H9 (cell line): ENCODE data around the gene ZSCAN1. TPM values are rescaled to one million over a fixed set of nuclear protein-coding genes. Genes with fewer than 3 reads are reported as not detected.

Source experiments
- DNase-seq: peaks from one replicate; pipeline ENCODE4 v3.0.0-alpha.2; 2017
- H2AFZ ChIP-seq: one replicate; pipeline ENCODE4 v1.6.1; 2013; ENCODE audit warnings: mild to moderate bottlenecking, low read length, control low read depth, moderate library complexity
- H2AK5ac ChIP-seq: 2 replicates; pipeline ENCODE4 v1.6.1; 2013; ENCODE audit warnings: low read length, control low read depth, mixed read lengths; ENCODE audit not compliant: insufficient read length
- H2BK120ac ChIP-seq: one replicate; pipeline ENCODE4 v1.6.1; 2013; ENCODE audit warnings: low read depth, mild to moderate bottlenecking, low read length, control low read depth, inconsistent platforms; ENCODE audit not compliant: poor library complexity, severe bottlenecking
- H2BK12ac ChIP-seq: 2 replicates; pipeline ENCODE4 v1.6.1; 2013; ENCODE audit warnings: low read length, control low read depth, mixed read lengths, low read depth; ENCODE audit not compliant: insufficient read length
- H2BK15ac ChIP-seq: 2 replicates; pipeline ENCODE4 v1.6.1; 2013; ENCODE audit warnings: low read depth, low read length, control low read depth
- H2BK20ac ChIP-seq: one replicate; pipeline ENCODE4 v1.6.1; 2013; ENCODE audit warnings: low read depth, mild to moderate bottlenecking, low read length, control low read depth, inconsistent platforms; ENCODE audit not compliant: poor library complexity, severe bottlenecking
- H2BK5ac ChIP-seq: 2 replicates; pipeline ENCODE4 v1.6.1; 2013; ENCODE audit warnings: low read length, control low read depth, mixed read lengths; ENCODE audit not compliant: insufficient read length
- H3K14ac ChIP-seq: 2 replicates; pipeline ENCODE4 v1.6.1; 2013; ENCODE audit warnings: low read length, control low read depth; ENCODE audit not compliant: insufficient read depth
- H3K18ac ChIP-seq: 2 replicates; pipeline ENCODE4 v1.6.1; 2013; ENCODE audit warnings: low read depth, mild to moderate bottlenecking, mixed read lengths, low read length, control low read depth; ENCODE audit not compliant: insufficient read length
- H3K23ac ChIP-seq: 2 replicates; pipeline ENCODE4 v1.6.1; 2013; ENCODE audit warnings: low read length, control low read depth, mixed read lengths, low read depth; ENCODE audit not compliant: insufficient read length
- H3K23me2 ChIP-seq: 2 replicates; pipeline ENCODE4 v1.6.1; 2013; ENCODE audit warnings: low read depth, mild to moderate bottlenecking, mixed read lengths, low read length, control low read depth; ENCODE audit not compliant: insufficient read length, poor library complexity, severe bottlenecking
- H3K27ac ChIP-seq: 2 replicates; pipeline ENCODE4 v1.5.1; 2013; ENCODE audit warnings: low read length, control low read depth, mixed read lengths, low read depth; ENCODE audit not compliant: insufficient read length
- H3K27me3 ChIP-seq: 2 replicates; pipeline ENCODE4 v1.6.1; 2013; ENCODE audit warnings: low read length, control low read depth, inconsistent platforms; ENCODE audit not compliant: insufficient read depth
- H3K4ac ChIP-seq: 2 replicates; pipeline ENCODE4 v1.6.1; 2013; ENCODE audit warnings: low read depth, mild to moderate bottlenecking, control low read depth, inconsistent platforms, low read length, moderate library complexity
- H3K4me1 ChIP-seq: 2 replicates; pipeline ENCODE4 v1.6.1; 2013; ENCODE audit warnings: low read length, control low read depth, inconsistent platforms; ENCODE audit not compliant: insufficient read depth
- H3K4me2 ChIP-seq: 2 replicates; pipeline ENCODE4 v1.6.1; 2013; ENCODE audit warnings: low read length, control low read depth, mixed read lengths; ENCODE audit not compliant: insufficient read length, insufficient read depth
- H3K56ac ChIP-seq: 2 replicates; pipeline ENCODE4 v1.6.1; 2013; ENCODE audit warnings: low read depth, mild to moderate bottlenecking, mixed read lengths, low read length, control low read depth; ENCODE audit not compliant: insufficient read length
- H3K79me1 ChIP-seq: 2 replicates; pipeline ENCODE4 v1.6.1; 2013; ENCODE audit warnings: low read depth, mild to moderate bottlenecking, moderate library complexity, low read length, control low read depth, inconsistent platforms; ENCODE audit not compliant: insufficient read depth, poor library complexity, severe bottlenecking
- H3K79me2 ChIP-seq: 2 replicates; pipeline ENCODE4 v1.6.1; 2013; ENCODE audit warnings: low read length, control low read depth, inconsistent platforms; ENCODE audit not compliant: insufficient read depth
- H3K9ac ChIP-seq: 2 replicates; pipeline ENCODE4 v1.6.1; 2013; ENCODE audit warnings: low read length, control low read depth, mixed read lengths; ENCODE audit not compliant: insufficient read length; ENCODE audit errors: extremely low read depth
- H3K9me3 ChIP-seq: one replicate; pipeline ENCODE4 v1.6.1; 2013; ENCODE audit warnings: low read depth, low read length, inconsistent platforms; ENCODE audit not compliant: control insufficient read depth
- H3T11ph ChIP-seq: one replicate; pipeline ENCODE4 v1.6.1; 2013; ENCODE audit warnings: mild to moderate bottlenecking, low read length, control low read depth, inconsistent platforms
- H4K20me1 ChIP-seq: one replicate; pipeline ENCODE4 v1.6.1; 2013; ENCODE audit not compliant: control insufficient read depth, insufficient read length, insufficient read depth
- H4K5ac ChIP-seq: 2 replicates; pipeline ENCODE4 v1.6.1; 2013; ENCODE audit warnings: low read depth, mild to moderate bottlenecking, mixed read lengths, low read length, control low read depth; ENCODE audit not compliant: insufficient read length
- H4K8ac ChIP-seq: replicated peaks from 2 replicates; pipeline ENCODE4 v1.6.1; 2013; ENCODE audit warnings: low read length, control low read depth, mixed read lengths, low read depth; ENCODE audit not compliant: insufficient read length
- H4K91ac ChIP-seq: 2 replicates; pipeline ENCODE4 v1.6.1; 2013; ENCODE audit warnings: low read depth, mild to moderate bottlenecking, moderate library complexity, mixed read lengths, low read length, control low read depth; ENCODE audit not compliant: insufficient read length
- H3K27ac Mint-ChIP-seq, 3 experiments: 2 replicates in 2 of 3; 3 replicates in 1 of 3; pipeline ENCODE4 v1.8.0; 2020 to 2021; ENCODE audit warnings: mixed read lengths in 3 of 3, mild to moderate bottlenecking in 1 of 3, moderate library complexity in 1 of 3
- H3K27me3 Mint-ChIP-seq: 2 replicates; pipeline ENCODE4 v1.8.0; 2021; ENCODE audit warnings: low read depth, mild to moderate bottlenecking, moderate library complexity, mixed read lengths
- H3K36me3 Mint-ChIP-seq, 3 experiments: 2 replicates in 2 of 3; 3 replicates in 1 of 3; pipeline ENCODE4 v1.8.0; 2020 to 2021; ENCODE audit warnings: low read depth in 3 of 3, mixed read lengths in 3 of 3; ENCODE audit not compliant: insufficient read depth in 1 of 3
- H3K4me1 Mint-ChIP-seq, 2 experiments: 2 replicates each; pipeline ENCODE4 v1.8.0; 2020; ENCODE audit warnings: mixed read lengths in 2 of 2
- H3K4me3 Mint-ChIP-seq, 2 experiments: 2 replicates in 1 of 2; 3 replicates in 1 of 2; pipeline ENCODE4 v1.8.0; 2020 to 2021; ENCODE audit warnings: mild to moderate bottlenecking in 2 of 2, mixed read lengths in 2 of 2, moderate library complexity in 1 of 2
- H3K9me3 Mint-ChIP-seq, 2 experiments: 2 replicates in 1 of 2; 3 replicates in 1 of 2; pipeline ENCODE4 v1.8.0; 2020; ENCODE audit warnings: mild to moderate bottlenecking in 2 of 2, mixed read lengths in 2 of 2, moderate library complexity in 1 of 2
- WGBS: extraction: QIAGEN DNeasy Blood & Tissue Kit; methylation state at CpG from one replicate; pipeline ENCODE4 v1.1.7; 2013; ENCODE audit warnings: missing lambda C conversion rate, low lambda C conversion rate, mixed read lengths; ENCODE audit not compliant: insufficient read length; ENCODE audit errors: extremely low coverage; 5-methylcytosine and 5-hydroxymethylcytosine counted together
- total RNA-seq: library from RNA; stranded (reverse); gene quantifications from 2 replicates; pipeline ENCODE4 v1.2.1, GENCODE V29; 2021
- TF ChIP-seq, protein P1 (sequence below): fragments of 200-600 bp; sonication (generic); conservative IDR thresholded peaks from 3 replicates; pipeline ENCODE4 v1.8.0; 2021; ENCODE audit warnings: antibody characterized with exemption, mild to moderate bottlenecking

The ZSCAN1 gene
- total RNA-seq, 1 experiment from 2014 or later: 1.2 TPM

DNA sequence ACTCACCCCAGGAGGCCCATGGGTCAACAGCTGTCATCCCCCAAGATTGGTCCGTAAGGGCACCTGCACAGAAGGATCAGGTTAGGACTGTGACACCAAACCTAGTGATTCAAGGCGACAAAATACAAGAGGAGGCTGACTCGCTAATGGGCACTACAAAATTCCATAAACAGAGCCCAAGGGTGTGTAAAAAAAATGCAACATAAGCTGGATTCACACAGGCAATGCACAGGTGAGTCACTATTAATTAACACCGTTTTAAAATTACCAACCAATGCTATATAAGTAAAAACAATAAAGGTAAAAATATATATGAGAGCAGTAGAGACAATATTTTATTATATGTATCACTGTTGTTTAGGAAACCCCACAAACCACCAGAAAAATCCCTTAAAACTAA lies 33.1 kb upstream of the ZSCAN1 start:
- H3K23ac ChIP-seq: no peak overlapping the region
- no peak overlapping the region for H4K8ac ChIP-seq
- no peak overlapping the region for H3K4ac ChIP-seq
- no peak overlapping the region for H2AK5ac ChIP-seq
- peaks cover 10% of the 10 kb centered on the region for H3K79me2 ChIP-seq
- TF ChIP-seq, protein P1, sequence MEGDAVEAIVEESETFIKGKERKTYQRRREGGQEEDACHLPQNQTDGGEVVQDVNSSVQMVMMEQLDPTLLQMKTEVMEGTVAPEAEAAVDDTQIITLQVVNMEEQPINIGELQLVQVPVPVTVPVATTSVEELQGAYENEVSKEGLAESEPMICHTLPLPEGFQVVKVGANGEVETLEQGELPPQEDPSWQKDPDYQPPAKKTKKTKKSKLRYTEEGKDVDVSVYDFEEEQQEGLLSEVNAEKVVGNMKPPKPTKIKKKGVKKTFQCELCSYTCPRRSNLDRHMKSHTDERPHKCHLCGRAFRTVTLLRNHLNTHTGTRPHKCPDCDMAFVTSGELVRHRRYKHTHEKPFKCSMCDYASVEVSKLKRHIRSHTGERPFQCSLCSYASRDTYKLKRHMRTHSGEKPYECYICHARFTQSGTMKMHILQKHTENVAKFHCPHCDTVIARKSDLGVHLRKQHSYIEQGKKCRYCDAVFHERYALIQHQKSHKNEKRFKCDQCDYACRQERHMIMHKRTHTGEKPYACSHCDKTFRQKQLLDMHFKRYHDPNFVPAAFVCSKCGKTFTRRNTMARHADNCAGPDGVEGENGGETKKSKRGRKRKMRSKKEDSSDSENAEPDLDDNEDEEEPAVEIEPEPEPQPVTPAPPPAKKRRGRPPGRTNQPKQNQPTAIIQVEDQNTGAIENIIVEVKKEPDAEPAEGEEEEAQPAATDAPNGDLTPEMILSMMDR: no peak
- H2BK5ac ChIP-seq: no peak overlapping the region
- H2BK12ac ChIP-seq: no peak overlapping the region
- peak overlapping the region in 1 of 3 experiments; percentile 44; a peak in 2 of 7 replicates for H3K27ac Mint-ChIP-seq
- no peaks in the 10 kb centered on the region for H3K27me3 ChIP-seq
- no peaks in the 10 kb centered on the region for H4K20me1 ChIP-seq
- H3T11ph ChIP-seq: no peak overlapping the region
- H3K27ac ChIP-seq: no peak overlapping the region
- H2AFZ ChIP-seq: no peak overlapping the region
- H3K79me1 ChIP-seq: peaks cover 9% of the 10 kb centered on the region
- H3K9ac ChIP-seq: no peak overlapping the region
- H3K4me3 Mint-ChIP-seq: peak overlapping the region; percentile 88 to 93
- peaks cover 7% of the 10 kb centered on the region for H3K27me3 Mint-ChIP-seq
- H3K23me2 ChIP-seq: peaks cover 4% of the 10 kb centered on the region
- H4K5ac ChIP-seq: no peak overlapping the region
- H3K36me3 Mint-ChIP-seq: peaks cover 82 to 89% (median 88%) of the 10 kb centered on the region in 3 experiments
- H3K4me1 Mint-ChIP-seq: peaks cover 8 to 19% of the 10 kb centered on the region in 2 experiments
- H3K18ac ChIP-seq: no peak overlapping the region
- H3K14ac ChIP-seq: no peak overlapping the region
- peaks cover 41 to 89% of the 10 kb centered on the region in 2 experiments for H3K9me3 Mint-ChIP-seq
- H2BK15ac ChIP-seq: no peak overlapping the region
- H3K9me3 ChIP-seq: peaks cover 11% of the 10 kb centered on the region
- H4K91ac ChIP-seq: no peak overlapping the region
- H3K4me2 ChIP-seq: peak overlapping the region; percentile 83
- WGBS: no CpG with 5 or more reads among the region's 4 CpGs
- no peak for DNase-seq
- no peak overlapping the region for H2BK120ac ChIP-seq
- H2BK20ac ChIP-seq: no peak overlapping the region
- H3K56ac ChIP-seq: no peak overlapping the region
- H3K4me1 ChIP-seq: no peaks in the 10 kb centered on the region
